HG03025 (cell line): Measurements from ENCODE around the gene ZKSCAN5.
"Not testable (repeated sequence)": the region's sequence is repeated elsewhere in the genome, so short reads cannot be mapped to it uniquely, and the experiment has no call there.

ENCODE experiments used
- ATAC-seq: cut with Tn5 transposase; IDR thresholded peaks from one replicate; pipeline ENCODE4 v1.9.1; 2021; ENCODE audit warnings: mild to moderate bottlenecking, moderate library complexity; ENCODE audit not compliant: unreplicated experiment, low FRiP score

Gene ZKSCAN5

GRCh38 chr7:99497766-99498545, 6.5 kb upstream of the ZKSCAN5 start:
- ATAC-seq, result no peak

GRCh38 chr7:99498546-99498944, 5.9 kb upstream of the ZKSCAN5 start:
- ATAC-seq, result no peak

- ATAC-seq, result no peak
Measured at GRCh38 chr7:99499371-99499720, 5.1 kb upstream of the ZKSCAN5 start.

GRCh38 chr7:99499721-99500636, 4.5 kb upstream of the ZKSCAN5 start, which contains the start of gene ZNF394:
Gene ZNF394, minus strand, starts transcription at chr7:99500281. Its CDS starts 188 bp downstream, at chr7:99500093.
- ATAC-seq, result no peak

GRCh38 chr7:99500637-99501009, 3.8 kb upstream of the ZKSCAN5 start:
- no peak for ATAC-seq

GRCh38 chr7:99501236-99501635, 3.2 kb upstream of the ZKSCAN5 start:
- not testable (repeated sequence) for ATAC-seq

GRCh38 chr7:99504281-99504602, 220 bp upstream of the ZKSCAN5 start:
- no peak for ATAC-seq

- ATAC-seq, result no peak
Measured at GRCh38 chr7:99505324-99505662, 831 bp downstream of the ZKSCAN5 start.

GRCh38 chr7:99514050-99514449, 9.6 kb downstream of the ZKSCAN5 start:
- no peak for ATAC-seq

GRCh38 chr7:99521399-99521798, 16.9 kb downstream of the ZKSCAN5 start:
- ATAC-seq, result no peak

GRCh38 chr7:99525713-99526440, 21.4 kb downstream of the ZKSCAN5 start:
- ATAC-seq, result no peak

- ATAC-seq, result no peak
Measured at GRCh38 chr7:99531354-99531765, 26.9 kb downstream of the ZKSCAN5 start.

GRCh38 chr7:99535667-99536066, 31.2 kb downstream of the ZKSCAN5 start:
- no peak for ATAC-seq

GRCh38 chr7:99539213-99539811, 34.9 kb downstream of the ZKSCAN5 start:
- no peak for ATAC-seq

- ATAC-seq, result no peak
Measured at GRCh38 chr7:99540542-99540941, 36.1 kb downstream of the ZKSCAN5 start.

- no peak for ATAC-seq
Measured at GRCh38 chr7:99541212-99541611, 36.8 kb downstream of the ZKSCAN5 start.

GRCh38 chr7:99543081-99543671, 38.7 kb downstream of the ZKSCAN5 start:
- ATAC-seq, result no peak

- no peak for ATAC-seq
Measured at GRCh38 chr7:99543916-99544315, 39.5 kb downstream of the ZKSCAN5 start.

GRCh38 chr7:99545308-99545707, 40.8 kb downstream of the ZKSCAN5 start:
- ATAC-seq, result not testable (repeated sequence)

GRCh38 chr7:99549545-99549944, 45.1 kb downstream of the ZKSCAN5 start:
- ATAC-seq, result not testable (repeated sequence)
